GM21825 (cell line): ENCODE data around the gene HPSE2.
"Not testable (repeated sequence)": the region's sequence is repeated elsewhere in the genome, so short reads cannot be mapped to it uniquely, and the experiment has no call there.

Experiments
- ATAC-seq: cut with Tn5 transposase; IDR thresholded peaks from one replicate; pipeline ENCODE4 v1.9.1; 2021; ENCODE audit warnings: mild to moderate bottlenecking, moderate library complexity; ENCODE audit not compliant: unreplicated experiment

The HPSE2 gene

GRCh38 chr10:98524124-98524523 is 711.5 kb downstream of the HPSE2 start:
- no peak for ATAC-seq

- no peak for ATAC-seq
Observed at GRCh38 chr10:98519841-98520240, 715.8 kb downstream of the HPSE2 start.

GRCh38 chr10:98517672-98518071 is 718.0 kb downstream of the HPSE2 start:
- no peak for ATAC-seq

GRCh38 chr10:98516352-98516751 is 719.3 kb downstream of the HPSE2 start:
- ATAC-seq = no peak

GRCh38 chr10:98513704-98514103 is 721.9 kb downstream of the HPSE2 start:
- no peak for ATAC-seq

- ATAC-seq = no peak
Observed at GRCh38 chr10:98511876-98512275, 723.8 kb downstream of the HPSE2 start.

GRCh38 chr10:98510412-98510995 is 725.1 kb downstream of the HPSE2 start:
- ATAC-seq = no peak

- ATAC-seq = no peak
Observed at GRCh38 chr10:98509745-98510144, 725.9 kb downstream of the HPSE2 start.

GRCh38 chr10:98502535-98502934 is 733.1 kb downstream of the HPSE2 start:
- not testable (repeated sequence) for ATAC-seq

- no peak for ATAC-seq
Observed at GRCh38 chr10:98492763-98493162, 742.9 kb downstream of the HPSE2 start.

GRCh38 chr10:98489561-98490481 is 745.8 kb downstream of the HPSE2 start:
- ATAC-seq = no peak

- no peak for ATAC-seq
Observed at GRCh38 chr10:98488669-98489430, 746.8 kb downstream of the HPSE2 start.

- no peak for ATAC-seq
Observed at GRCh38 chr10:98487649-98488048, 748.0 kb downstream of the HPSE2 start.

- no peak for ATAC-seq
Observed at GRCh38 chr10:98486421-98486820, 749.2 kb downstream of the HPSE2 start.

GRCh38 chr10:98485959-98486358 is 749.7 kb downstream of the HPSE2 start:
- no peak for ATAC-seq

- no peak for ATAC-seq
Observed at GRCh38 chr10:98483658-98484057, 752.0 kb downstream of the HPSE2 start.

- no peak for ATAC-seq
Observed at GRCh38 chr10:98482096-98482495, 753.6 kb downstream of the HPSE2 start.

GRCh38 chr10:98481404-98481945 is 754.2 kb downstream of the HPSE2 start:
- no peak for ATAC-seq

- no peak for ATAC-seq
Observed at GRCh38 chr10:98478430-98479222, 757.0 kb downstream of the HPSE2 start.

- ATAC-seq = no peak
Observed at GRCh38 chr10:98477861-98478260, 757.8 kb downstream of the HPSE2 start.
